Ascending aorta (tissue), 2 donors: Measurements from ENCODE around the gene OR52K2. TPM values are rescaled to one million over a fixed set of nuclear protein-coding genes. Genes with fewer than 3 reads are reported as not detected.

Source experiments
- DNase-seq, 2 donors: peaks; one replicate each; pipeline ENCODE4 v3.0.0-alpha.2; 2019; ENCODE audit warnings: low spot score in 2 of 2
- H3K27ac ChIP-seq, 2 donors: fragments of 200-600 bp; sonication (generic); one replicate each; pipeline ENCODE4 v1.5.1; 2016 to 2017; ENCODE audit warnings: mild to moderate bottlenecking in 1 of 2
- H3K27me3 ChIP-seq: fragments of 200-600 bp; sonication (generic); one replicate; pipeline ENCODE4 v1.5.1; 2017
- H3K36me3 ChIP-seq, 2 donors: fragments of 200-600 bp; sonication (generic); one replicate each; pipeline ENCODE4 v1.5.1; 2016
- H3K4me1 ChIP-seq, 2 donors: fragments of 200-600 bp; sonication (generic); one replicate each; pipeline ENCODE4 v1.5.1; 2016 to 2017; ENCODE audit warnings: mild to moderate bottlenecking in 1 of 2
- H3K4me3 ChIP-seq, 2 donors: fragments of 200-600 bp; sonication (generic); one replicate each; pipeline ENCODE4 v1.5.1; 2016 to 2017; ENCODE audit warnings: mild to moderate bottlenecking in 1 of 2
- H3K9me3 ChIP-seq, 2 donors: fragments of 200-600 bp; sonication (generic); one replicate each; pipeline ENCODE4 v1.5.1; 2016
- CTCF ChIP-seq, 3 experiments: fragments of 200-600 bp in 2 of 3; fragments of 450-650 bp in 1 of 3; sonication (generic) in 2 of 3; IDR thresholded peaks; one replicate each; pipeline ENCODE4 v1.5.1; 2016 to 2019; ENCODE audit warnings: antibody characterized with exemption in 3 of 3, mild to moderate bottlenecking in 1 of 3, moderate library complexity in 1 of 3
- intact Hi-C: fragments of 100-400 bp; cut with DNase I; formaldehyde crosslinking; loops from one replicate; pipeline ENCODE4 v1.15.1; 2023
- total RNA-seq: library from RNA; depleted of rRNA; stranded (reverse); fragments of >200 nt; gene quantifications from one replicate; pipeline ENCODE4 v1.1.0, GENCODE V29; 2016

Gene OR52K2
- total RNA-seq, 1 donor from 2014 or later: not detected

GRCh38 chr11:4455419-4455818 lies 6.3 kb downstream of the OR52K2 start:
- TF ChIP-seq CTCF (IDR thresholded peaks at IDR 0.05): no peak
- intact Hi-C loops: no loop called here
- Histone ChIP-seq H3K27ac (no peak overlapping the region), H3K4me1 (no peaks in the 10 kb centered on the region), H3K9me3 (peaks cover 0 to 5% of the 10 kb centered on the region in 2 donors), H3K4me3 (no peak overlapping the region), H3K36me3 (no peaks in the 10 kb centered on the region), H3K27me3 (no peaks in the 10 kb centered on the region)
- DNase-seq: no peak

- intact Hi-C loops: no loop called here
Measured at GRCh38 chr11:4459500-4459899, 10.4 kb downstream of the OR52K2 start.

GRCh38 chr11:4460151-4460550 lies 11.1 kb downstream of the OR52K2 start:
- Histone ChIP-seq H3K27me3 (no peaks in the 10 kb centered on the region), H3K9me3 (no peaks in the 10 kb centered on the region), H3K4me3 (no peak overlapping the region), H3K4me1 (no peaks in the 10 kb centered on the region), H3K27ac (no peak overlapping the region), H3K36me3 (no peaks in the 10 kb centered on the region)
- DNase-seq: no peak
- intact Hi-C loops: no loop called here
- no peak for TF ChIP-seq CTCF (IDR thresholded peaks at IDR 0.05)

More at GRCh38 chr11:4459500-4459899, 10.4 kb downstream of the OR52K2 start:
- no peak for TF ChIP-seq CTCF (IDR thresholded peaks at IDR 0.05)
- no peak for DNase-seq
- no peaks in the 10 kb centered on the region for H3K9me3 ChIP-seq
- no peaks in the 10 kb centered on the region for H3K36me3 ChIP-seq
- no peak overlapping the region for H3K27ac ChIP-seq
- no peak overlapping the region for H3K4me3 ChIP-seq
- H3K4me1 ChIP-seq: no peaks in the 10 kb centered on the region
- no peaks in the 10 kb centered on the region for H3K27me3 ChIP-seq

- no peaks in the 10 kb centered on the region for H3K27me3 ChIP-seq
- no peak for TF ChIP-seq CTCF (IDR thresholded peaks at IDR 0.05)
- intact Hi-C loops: no loop called here
- DNase-seq: no peak
- no peaks in the 10 kb centered on the region for H3K9me3 ChIP-seq
- no peak overlapping the region for H3K4me3 ChIP-seq
- no peak overlapping the region for H3K27ac ChIP-seq
- H3K4me1 ChIP-seq: no peaks in the 10 kb centered on the region
- H3K36me3 ChIP-seq: no peaks in the 10 kb centered on the region
Measured at GRCh38 chr11:4464216-4465159, 15.4 kb downstream of the OR52K2 start.

GRCh38 chr11:4465407-4465806 lies 16.3 kb downstream of the OR52K2 start:
- H3K27ac ChIP-seq: no peak overlapping the region
- H3K27me3 ChIP-seq: no peaks in the 10 kb centered on the region
- no peaks in the 10 kb centered on the region for H3K36me3 ChIP-seq
- H3K9me3 ChIP-seq: no peaks in the 10 kb centered on the region
- H3K4me3 ChIP-seq: no peak overlapping the region
- H3K4me1 ChIP-seq: no peaks in the 10 kb centered on the region
- intact Hi-C loops: no loop called here
- TF ChIP-seq CTCF (IDR thresholded peaks at IDR 0.05): no peak
- no peak for DNase-seq
